ENCODE data around the gene OR10G2.
"Not testable (repeated sequence)": the region's sequence is repeated elsewhere in the genome, so short reads cannot be mapped to it uniquely, and the experiment has no call there.

Gene OR10G2, protein sequence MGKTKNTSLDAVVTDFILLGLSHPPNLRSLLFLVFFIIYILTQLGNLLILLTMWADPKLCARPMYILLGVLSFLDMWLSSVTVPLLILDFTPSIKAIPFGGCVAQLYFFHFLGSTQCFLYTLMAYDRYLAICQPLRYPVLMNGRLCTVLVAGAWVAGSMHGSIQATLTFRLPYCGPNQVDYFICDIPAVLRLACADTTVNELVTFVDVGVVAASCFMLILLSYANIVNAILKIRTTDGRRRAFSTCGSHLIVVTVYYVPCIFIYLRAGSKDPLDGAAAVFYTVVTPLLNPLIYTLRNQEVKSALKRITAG

GRCh38 chr14:21634840-21635239, at the start of gene OR10G2:
TSS of gene OR10G2 (minus strand) at chr14:21634940. CDS start at chr14:21634842, 98 bp downstream.
- no peak for DNase-seq (ENCODE audit: low spot score)

- DNase-seq (ENCODE audit: low spot score): no peak
Measured at GRCh38 chr14:21680072-21680471, 45.3 kb upstream of the OR10G2 start.

- DNase-seq (ENCODE audit: low spot score): no peak
Measured at GRCh38 chr14:21675566-21675965, 40.8 kb upstream of the OR10G2 start.

- DNase-seq (ENCODE audit: low spot score): no peak
Measured at GRCh38 chr14:21673718-21674117, 39.0 kb upstream of the OR10G2 start, which contains the start of gene OR4E1. TSS of gene OR4E1 (minus strand) at chr14:21673818. CDS start at chr14:21670935, 2,883 bp downstream.

- DNase-seq (ENCODE audit: low spot score): no peak
Measured at GRCh38 chr14:21672116-21672515, 37.4 kb upstream of the OR10G2 start.

GRCh38 chr14:21671371-21671770, 36.6 kb upstream of the OR10G2 start:
- no peak for DNase-seq (ENCODE audit: low spot score)

GRCh38 chr14:21669284-21669683, 34.5 kb upstream of the OR10G2 start:
- no peak for DNase-seq (ENCODE audit: low spot score)

DNA sequence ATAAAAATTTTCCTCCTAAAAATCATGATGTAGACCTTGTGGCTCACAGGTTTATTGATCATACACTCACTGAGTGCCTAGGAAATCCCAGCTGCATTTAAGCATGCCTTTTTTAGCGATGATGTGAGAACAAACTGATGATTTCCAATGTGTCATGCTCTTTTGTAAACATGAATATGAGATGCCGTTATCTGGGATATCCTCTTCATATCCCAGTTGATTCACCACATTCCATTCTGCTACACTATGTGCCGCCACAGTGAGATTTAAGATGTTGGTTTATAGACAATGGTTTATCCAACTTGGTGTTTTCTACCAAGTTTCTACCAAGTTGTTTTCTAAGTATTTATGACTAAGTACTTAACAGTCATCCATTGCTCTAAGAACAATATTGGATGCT, 33.6 kb upstream of the OR10G2 start:
- DNase-seq (ENCODE audit: low spot score): no peak

- no peak for DNase-seq (ENCODE audit: low spot score)
Measured at GRCh38 chr14:21656980-21657379, 22.2 kb upstream of the OR10G2 start.

- DNase-seq (ENCODE audit: low spot score): no peak
Measured at GRCh38 chr14:21654215-21654614, 19.5 kb upstream of the OR10G2 start.

DNA sequence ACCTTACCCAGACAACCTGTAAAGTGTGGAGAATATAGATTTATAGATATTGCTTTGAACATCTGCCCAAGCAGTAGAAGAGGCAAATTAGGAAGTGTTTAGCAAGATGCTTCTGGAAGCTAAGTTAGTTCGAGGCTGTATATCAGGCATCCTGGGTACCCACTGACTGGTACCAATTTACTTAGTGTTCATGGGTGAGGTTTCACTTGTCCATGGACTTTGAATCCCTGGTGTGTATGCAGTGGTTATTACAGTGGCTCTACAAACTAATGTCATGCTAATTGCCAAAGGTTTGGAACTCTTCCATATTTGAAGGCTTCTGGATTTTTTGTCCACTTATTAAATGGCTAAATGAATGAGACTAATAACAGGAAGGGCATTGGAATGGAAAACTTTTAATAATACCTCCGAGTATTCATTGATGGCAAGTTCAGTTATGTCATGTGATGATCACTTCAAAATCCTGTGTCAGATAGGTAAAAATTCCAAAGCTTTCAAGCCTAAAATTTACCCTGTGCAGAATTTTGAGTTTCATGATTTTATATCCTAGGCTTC, 18.7 kb upstream of the OR10G2 start, which contains the start of gene OR4E2:
Gene OR4E2 (plus strand): TSS at position 505 of the 555 bp plus-strand sequence. CDS start 11,248 bp downstream, outside the sequence.
- DNase-seq (ENCODE audit: low spot score): no peak

DNA sequence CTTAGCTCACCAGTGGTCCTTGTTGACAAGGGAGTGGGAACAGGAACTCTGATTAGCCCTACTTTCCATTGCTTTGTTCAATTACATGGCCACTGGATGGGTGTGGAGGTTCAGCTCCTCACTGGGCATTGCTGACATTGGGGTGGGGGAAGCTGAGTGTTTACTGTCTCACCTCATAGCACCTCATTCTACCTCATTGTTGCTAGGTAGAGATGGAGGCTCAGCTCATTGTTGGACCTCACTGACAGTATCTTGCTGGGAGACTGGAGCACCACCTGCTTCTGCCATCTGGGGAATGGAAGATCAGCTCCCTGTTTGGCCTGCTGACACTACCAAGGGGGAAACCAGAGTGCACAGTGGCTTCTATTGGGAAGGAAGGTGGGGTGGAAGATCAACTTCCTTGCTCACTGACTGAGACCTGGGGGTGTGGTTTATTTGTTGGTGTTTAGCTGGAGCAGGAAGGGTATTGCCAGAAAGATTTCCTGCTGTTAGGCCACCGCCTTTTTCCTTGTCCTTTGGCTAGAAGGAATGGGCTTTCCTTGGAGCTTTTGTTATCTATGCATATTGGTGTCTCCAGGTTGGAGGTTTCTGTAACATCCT, 17.6 kb upstream of the OR10G2 start:
- DNase-seq (ENCODE audit: low spot score): no peak

DNA sequence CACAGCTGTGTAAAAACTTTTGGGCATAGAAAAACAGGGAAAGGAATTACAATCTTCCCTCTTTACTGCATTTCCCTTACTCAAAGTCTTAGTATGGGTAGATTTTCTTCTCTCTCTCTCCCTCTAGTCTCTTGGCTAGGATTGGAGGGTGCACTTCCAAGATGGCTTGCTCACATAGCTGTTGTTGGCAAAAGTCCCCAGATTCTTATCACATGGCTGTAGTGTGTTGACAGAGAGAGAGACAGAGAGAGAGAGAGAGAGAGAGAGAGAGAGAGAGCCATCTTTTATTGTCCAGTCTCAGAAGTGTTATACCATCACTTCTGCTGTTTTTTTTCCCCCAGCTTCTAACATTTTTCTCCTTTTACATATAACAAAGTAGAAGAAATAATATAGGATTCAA, 12.6 kb upstream of the OR10G2 start:
- no peak for DNase-seq (ENCODE audit: low spot score)

GRCh38 chr14:21643407-21643806, 8.7 kb upstream of the OR10G2 start:
- DNase-seq (ENCODE audit: low spot score): no peak

- DNase-seq (ENCODE audit: low spot score): no peak
Measured at GRCh38 chr14:21642683-21643082, 7.9 kb upstream of the OR10G2 start.

DNA sequence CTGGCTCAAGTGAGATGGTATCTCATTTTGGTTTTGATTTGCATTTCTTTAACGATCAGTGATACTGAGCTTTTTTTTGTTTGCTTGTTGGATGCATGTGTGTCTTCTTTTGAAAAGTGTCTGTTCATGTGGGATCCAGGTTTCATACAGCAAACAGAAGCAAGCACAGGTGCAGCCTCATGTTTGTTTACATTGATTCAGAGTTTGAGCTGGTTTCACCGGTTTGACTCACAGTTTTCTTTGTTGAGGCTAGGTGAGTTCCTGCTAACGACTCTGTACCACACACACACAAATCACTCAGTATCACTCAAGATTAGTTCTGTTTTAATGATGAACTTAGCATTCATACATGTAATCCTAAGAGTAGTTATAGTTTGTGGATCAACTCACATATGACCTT, 3.7 kb downstream of the OR10G2 start:
- DNase-seq (ENCODE audit: low spot score): no peak

GRCh38 chr14:21630503-21630902, 4.2 kb downstream of the OR10G2 start:
- DNase-seq (ENCODE audit: low spot score): not testable (repeated sequence)

DNA sequence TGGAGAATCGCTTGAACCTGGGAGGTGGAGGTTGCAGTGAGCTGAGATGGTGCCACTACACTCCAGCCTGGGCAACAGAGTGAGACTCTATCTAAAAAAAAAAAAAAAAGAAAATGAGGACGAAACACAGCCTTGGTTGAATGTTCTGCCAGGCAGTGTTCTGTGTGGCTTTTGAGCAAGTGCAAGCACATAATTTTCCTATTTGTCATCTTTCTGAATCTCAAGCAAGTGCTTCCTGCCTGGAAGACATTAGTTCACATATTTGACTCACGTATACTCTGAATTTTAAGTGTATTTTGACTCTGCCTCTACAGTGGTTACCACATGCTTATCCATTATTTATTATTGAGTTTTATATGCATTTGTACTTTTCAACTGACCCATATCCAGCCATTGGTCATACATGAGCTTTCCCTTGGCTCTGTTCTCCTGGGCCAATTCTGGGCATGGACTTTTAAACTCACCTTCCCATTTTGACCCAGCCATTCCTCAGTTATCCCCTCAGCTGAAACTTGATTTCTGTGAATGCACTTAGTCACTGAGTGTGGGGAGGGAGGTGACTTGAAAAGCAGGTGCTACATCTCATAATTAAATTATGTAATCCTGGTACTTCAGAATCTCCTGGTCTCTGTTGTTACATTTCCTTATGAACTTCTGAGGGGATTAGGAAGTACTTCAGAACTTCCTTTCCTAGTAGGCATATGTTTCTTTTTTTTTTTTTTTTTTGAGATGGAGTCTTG, 8.1 kb downstream of the OR10G2 start:
- no peak for DNase-seq (ENCODE audit: low spot score)

DNA sequence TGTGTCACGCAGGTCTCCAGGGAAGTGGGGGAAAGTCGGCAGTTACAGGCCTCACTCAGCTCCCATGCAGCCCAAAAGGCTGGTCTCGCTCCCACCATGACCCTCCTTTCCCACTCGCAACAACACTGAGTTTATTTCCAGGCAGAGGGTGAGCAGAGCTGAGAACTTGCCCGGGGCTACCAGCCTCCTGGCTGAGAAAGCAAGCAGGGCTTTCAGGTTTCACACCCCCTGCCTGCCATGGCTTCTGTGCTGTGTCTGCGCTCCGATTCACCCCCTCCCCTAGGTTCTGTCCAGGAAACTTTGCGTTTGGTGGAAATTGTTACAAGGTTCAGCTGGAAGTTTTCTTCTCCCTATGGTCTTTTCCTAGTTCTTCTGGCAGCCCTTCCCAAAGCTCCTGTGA, 17.1 kb downstream of the OR10G2 start:
- DNase-seq (ENCODE audit: low spot score): no peak

GRCh38 chr14:21614240-21614639, 20.5 kb downstream of the OR10G2 start:
- no peak for DNase-seq (ENCODE audit: low spot score)

GRCh38 chr14:21612324-21612723, 22.4 kb downstream of the OR10G2 start:
- DNase-seq (ENCODE audit: low spot score): no peak

DNA sequence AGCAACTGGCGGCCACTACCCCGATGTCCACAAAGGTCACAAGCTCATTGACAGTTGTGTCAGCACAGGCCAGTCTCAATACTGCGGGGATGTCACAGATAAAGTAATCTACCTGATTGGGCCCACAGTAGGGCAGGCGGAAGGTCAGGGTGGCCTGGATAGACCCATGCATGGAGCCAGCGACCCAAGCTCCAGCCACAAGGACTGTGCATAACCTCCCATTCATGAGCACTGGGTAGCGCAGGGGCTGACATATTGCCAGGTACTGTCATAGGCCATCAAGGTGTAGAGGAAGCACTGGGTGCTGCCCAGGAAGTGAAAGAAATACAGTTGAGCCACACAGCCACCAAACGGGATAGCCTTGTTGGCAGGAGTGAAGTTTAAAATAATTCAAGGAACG, 32.6 kb downstream of the OR10G2 start:
- DNase-seq (ENCODE audit: low spot score): not testable (repeated sequence)

DNA sequence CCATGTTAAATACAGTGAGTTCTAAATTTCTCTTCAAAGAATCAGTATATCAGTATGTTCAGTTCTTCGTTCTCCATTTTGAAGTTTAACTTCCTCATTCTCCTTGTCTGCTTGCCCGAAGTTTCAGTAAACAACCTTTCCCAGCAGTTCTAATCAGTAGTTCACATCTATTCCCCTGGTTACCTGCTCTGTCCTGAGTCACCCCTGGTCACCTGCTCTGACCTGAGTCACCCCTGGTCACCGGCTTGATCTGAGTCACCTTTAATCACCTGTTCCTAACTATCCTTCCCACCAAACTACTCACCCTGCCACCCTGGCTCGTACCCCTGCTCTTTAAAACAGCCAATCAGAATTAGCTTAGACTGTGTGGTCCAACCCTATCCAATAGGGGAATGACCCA, 45.4 kb downstream of the OR10G2 start:
- DNase-seq (ENCODE audit: low spot score): no peak
